Measurements from ENCODE around the gene SLC30A4. TPM values are rescaled to one million over a fixed set of nuclear protein-coding genes. Genes with fewer than 3 reads are reported as not detected.

The SLC30A4 gene
- total and polyA plus RNA-seq, 5 donors = 2.7 to 5.6 (median 5.1) TPM

DNA sequence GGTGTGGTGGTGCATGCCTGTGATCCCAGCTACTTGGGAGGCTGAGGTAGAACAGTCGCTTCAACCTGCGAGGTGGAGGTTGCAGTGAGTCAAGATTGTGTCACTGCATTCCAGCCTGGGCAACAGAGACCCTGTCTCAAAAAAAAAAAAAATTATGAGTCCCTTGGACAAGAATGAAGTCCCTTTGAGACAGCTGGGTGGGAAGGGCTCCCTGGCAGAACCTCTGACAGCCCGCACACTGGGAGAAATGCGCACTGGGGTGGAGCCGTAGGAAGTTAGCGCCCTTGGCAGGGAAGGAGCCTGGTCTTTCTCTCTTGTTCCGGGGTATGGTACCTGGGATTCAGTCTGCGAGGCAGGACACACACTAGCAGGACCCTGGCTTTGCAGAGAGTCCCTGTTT, 51.4 kb downstream of the SLC30A4 start:
- WGBS = 71% methylated on average over 8 of the region's 8 CpGs
- intact Hi-C loops (cut with DNase I) = no loop called here
- Histone ChIP-seq H3K9me3 (ENCODE audit: control insufficient read depth, low read length) (no peaks in the 10 kb centered on the region), H3K27ac (ENCODE audit: low read length) (no peak overlapping the region), H3K4me1 (ENCODE audit: control insufficient read depth, insufficient read depth, low read length) (no peaks in the 10 kb centered on the region), H3K27me3 (ENCODE audit: control insufficient read depth, insufficient read depth) (no peaks in the 10 kb centered on the region), H3K4me3 (ENCODE audit: low read length) (no peak overlapping the region)
- ATAC-seq (no peak), DNase-seq (no peak)

DNA sequence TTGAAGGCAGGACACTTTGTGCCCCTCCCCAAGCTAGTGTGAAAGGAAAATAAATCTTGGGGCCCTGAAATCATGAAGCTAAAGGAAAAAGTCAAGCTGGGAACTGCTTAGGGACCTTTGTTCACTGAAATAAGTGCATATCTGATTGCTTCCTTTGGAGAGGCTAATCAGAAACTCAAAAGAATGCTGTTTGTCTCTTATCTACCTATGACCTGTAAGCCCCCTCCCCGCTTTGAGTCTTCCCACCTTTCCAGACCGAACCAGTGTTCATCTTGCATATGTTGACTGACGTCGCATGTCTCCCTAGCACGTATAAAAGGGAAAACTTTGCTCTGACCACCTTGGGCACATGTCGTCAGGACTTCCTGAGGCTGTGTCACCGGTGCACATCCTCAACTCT, 53.1 kb downstream of the SLC30A4 start:
- ATAC-seq (no peak), DNase-seq (no peak)
- H3K4me3 ChIP-seq (ENCODE audit: low read length) = no peak overlapping the region
- H3K27me3 ChIP-seq (ENCODE audit: control insufficient read depth, insufficient read depth) = no peaks in the 10 kb centered on the region
- H3K9me3 ChIP-seq (ENCODE audit: control insufficient read depth, low read length) = no peaks in the 10 kb centered on the region
- no peaks in the 10 kb centered on the region for H3K4me1 ChIP-seq (ENCODE audit: control insufficient read depth, insufficient read depth, low read length)
- no peak overlapping the region for H3K27ac ChIP-seq (ENCODE audit: low read length)
- intact Hi-C loops (cut with DNase I) = loop anchor here in 1 of 4 donors (10.0 kb wide), 1 partner anchor 145 kb away; no protein-coding TSS in a partner anchor
- 46% methylated on average over 7 of the region's 7 CpGs for whole genome bisulfite sequencing

DNA sequence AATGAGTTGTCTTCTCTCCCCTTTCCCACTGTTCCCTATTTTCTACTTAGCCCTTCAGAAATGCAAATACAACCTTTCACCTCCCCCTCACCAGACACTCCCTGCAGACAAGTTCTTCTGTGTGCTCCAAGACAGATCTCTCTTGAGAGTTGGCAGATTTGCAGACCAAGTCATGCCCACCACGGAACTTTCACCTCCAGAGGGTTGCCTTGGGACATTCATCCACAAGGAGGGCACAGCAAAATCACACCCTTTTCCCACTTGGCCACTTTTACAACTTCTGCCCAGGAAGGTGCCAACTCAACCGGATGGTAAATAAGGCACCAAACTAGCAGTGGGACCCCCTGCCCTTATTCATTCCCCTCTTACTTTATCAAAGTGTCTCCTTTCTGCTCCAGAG, 53.5 kb downstream of the SLC30A4 start:
- intact Hi-C loops (cut with DNase I) = loop anchor here in 1 of 4 donors (10.0 kb wide), 1 partner anchor 146 kb away; no protein-coding TSS in a partner anchor
- no peaks in the 10 kb centered on the region for H3K27me3 ChIP-seq (ENCODE audit: control insufficient read depth, insufficient read depth)
- no peak for DNase-seq

DNA sequence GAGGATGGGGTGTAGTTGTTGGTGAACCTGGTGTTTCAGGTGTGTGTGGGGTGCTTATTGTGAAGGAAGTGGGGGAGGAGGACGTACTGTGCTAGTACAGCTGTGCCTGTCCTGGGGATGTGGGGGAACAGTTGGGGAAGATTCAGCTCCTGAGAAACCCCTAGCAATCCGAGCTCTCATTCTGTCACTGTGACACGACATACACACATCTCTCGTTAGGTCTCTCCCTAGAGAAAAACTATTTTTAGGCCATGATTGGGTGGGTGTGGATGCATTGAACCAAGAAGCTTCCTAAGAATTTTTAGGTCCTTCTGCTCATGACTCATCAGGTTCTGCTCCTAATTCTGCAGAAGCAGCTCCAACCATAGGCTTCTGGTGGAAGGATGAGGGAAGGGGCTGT, 54.3 kb downstream of the SLC30A4 start:
- H3K4me1 ChIP-seq (ENCODE audit: control insufficient read depth, insufficient read depth, low read length) = no peaks in the 10 kb centered on the region
- no peaks in the 10 kb centered on the region for H3K27me3 ChIP-seq (ENCODE audit: control insufficient read depth, insufficient read depth)
- ATAC-seq = no peak

More for the DNA sequence above, 53.5 kb downstream of the SLC30A4 start:
- H3K9me3 ChIP-seq (ENCODE audit: control insufficient read depth, low read length) = no peaks in the 10 kb centered on the region
- no peak overlapping the region for H3K4me3 ChIP-seq (ENCODE audit: low read length)
- H3K4me1 ChIP-seq (ENCODE audit: control insufficient read depth, insufficient read depth, low read length) = no peaks in the 10 kb centered on the region
- no peak for ATAC-seq
- no peak overlapping the region for H3K27ac ChIP-seq (ENCODE audit: low read length)
- WGBS = 25% methylated on average over 2 of the region's 2 CpGs

DNA sequence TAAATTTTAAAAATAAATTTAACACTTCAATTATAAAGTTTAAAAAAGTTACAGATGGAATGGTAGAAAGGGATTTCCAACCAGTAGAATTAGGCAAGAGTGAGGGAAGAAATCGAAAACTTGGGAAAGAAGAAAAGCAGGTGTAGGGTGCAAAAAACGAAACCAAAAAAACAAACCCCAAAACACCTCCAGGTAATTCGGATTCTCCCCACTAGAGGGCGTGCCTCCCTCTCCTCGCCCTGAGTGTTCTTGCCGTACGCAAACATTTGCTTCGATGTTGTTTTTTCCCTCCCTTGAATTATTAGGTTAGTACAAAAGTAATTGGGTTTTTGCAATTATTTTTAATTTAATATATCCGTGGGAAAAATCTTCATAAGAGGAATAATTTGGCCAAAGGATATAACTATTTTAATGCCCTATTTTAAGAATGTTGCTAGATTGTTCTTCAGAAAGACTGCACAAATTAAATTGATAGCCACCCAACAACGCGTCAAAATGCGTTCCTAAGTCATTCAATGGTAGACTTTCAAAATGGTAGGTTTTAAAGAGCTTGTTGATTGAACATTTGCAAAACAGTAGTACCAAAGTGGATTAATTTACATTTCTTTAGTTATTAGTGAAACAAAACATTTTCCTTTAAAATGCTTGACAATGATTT, 63.7 kb downstream of the SLC30A4 start:
- Histone ChIP-seq H3K4me3 (ENCODE audit: low read length) (peak overlapping the region; percentile 94), H3K9me3 (ENCODE audit: control insufficient read depth, low read length) (no peaks in the 10 kb centered on the region), H3K4me1 (ENCODE audit: control insufficient read depth, insufficient read depth, low read length) (no peaks in the 10 kb centered on the region), H3K27me3 (ENCODE audit: control insufficient read depth, insufficient read depth) (no peaks in the 10 kb centered on the region), H3K27ac (ENCODE audit: low read length) (no peak overlapping the region)
- peak; percentile 49 to 81 (median 70) for DNase-seq
- 6% methylated on average over 12 of the region's 12 CpGs for WGBS
- intact Hi-C loops (cut with DNase I) = loop anchor here in 3 of 4 donors (2.0 to 10.0 kb wide), 2 partner anchors 156 kb away; no protein-coding TSS in a partner anchor
- ATAC-seq = peak; percentile 49 to 50

More for the DNA sequence above, 54.3 kb downstream of the SLC30A4 start:
- intact Hi-C loops (cut with DNase I) = loop anchor here in 1 of 4 donors (10.0 kb wide), 1 partner anchor 147 kb away; no protein-coding TSS in a partner anchor
- H3K4me3 ChIP-seq (ENCODE audit: low read length) = no peak overlapping the region
- no peak overlapping the region for H3K27ac ChIP-seq (ENCODE audit: low read length)
- no peak for DNase-seq
- no peaks in the 10 kb centered on the region for H3K9me3 ChIP-seq (ENCODE audit: control insufficient read depth, low read length)
- 69% methylated on average over 4 of the region's 4 CpGs for WGBS

DNA sequence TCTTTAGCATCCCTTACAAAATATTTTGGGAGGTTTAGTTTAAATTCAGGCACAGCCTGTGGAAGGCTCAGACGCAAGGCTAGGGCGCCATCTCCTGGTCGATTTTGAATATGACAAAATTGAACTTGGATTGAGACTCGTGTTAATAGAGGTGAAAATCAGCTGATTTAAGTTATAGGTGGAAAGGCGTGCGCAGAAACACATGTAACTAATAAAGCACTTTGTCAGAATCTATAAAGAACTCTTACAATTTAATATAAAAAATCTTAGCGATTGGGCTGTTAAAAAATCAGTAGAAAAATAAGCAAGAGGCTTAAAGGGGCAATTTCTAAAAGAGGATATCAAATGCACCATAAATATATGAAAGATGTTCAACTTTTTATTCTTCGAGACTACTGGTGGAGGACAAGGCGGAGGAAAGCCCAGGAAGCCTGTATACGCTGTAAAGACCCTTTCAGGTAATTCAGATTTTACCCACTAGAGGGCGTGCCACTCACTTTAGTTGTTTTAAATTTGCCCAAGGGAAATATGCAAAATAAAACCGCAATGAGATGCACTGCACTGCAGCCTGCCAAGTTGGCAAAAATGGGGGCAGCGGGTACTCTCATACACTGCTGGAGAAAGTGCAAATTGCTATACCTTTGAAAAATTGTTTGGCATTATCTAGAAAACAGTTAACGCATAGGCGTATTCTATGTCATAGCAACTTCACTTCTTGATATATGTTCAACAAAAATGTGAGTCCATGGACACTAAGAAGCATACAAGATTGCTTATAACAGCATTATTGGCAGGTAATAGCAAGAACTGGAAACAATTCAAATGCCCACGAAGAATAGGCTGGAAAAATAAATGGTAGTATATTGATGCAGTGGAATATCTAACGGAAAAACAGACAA, 64.7 kb downstream of the SLC30A4 start:
- H3K9me3 ChIP-seq (ENCODE audit: control insufficient read depth, low read length) = no peaks in the 10 kb centered on the region
- H3K4me1 ChIP-seq (ENCODE audit: control insufficient read depth, insufficient read depth, low read length) = no peaks in the 10 kb centered on the region
- peak overlapping the region; percentile 94 for H3K4me3 ChIP-seq (ENCODE audit: low read length)
- intact Hi-C loops (cut with DNase I) = loop anchor here in 3 of 4 donors (2.0 to 10.0 kb wide), 2 partner anchors 157 kb away; no protein-coding TSS in a partner anchor
- DNase-seq (peak; percentile 31 to 75 (median 68)), ATAC-seq (peak; percentile 84 to 87)
- no peaks in the 10 kb centered on the region for H3K27me3 ChIP-seq (ENCODE audit: control insufficient read depth, insufficient read depth)
- under 1% methylated on average over 17 of the region's 17 CpGs for WGBS
- H3K27ac ChIP-seq (ENCODE audit: low read length) = no peak overlapping the region

DNA sequence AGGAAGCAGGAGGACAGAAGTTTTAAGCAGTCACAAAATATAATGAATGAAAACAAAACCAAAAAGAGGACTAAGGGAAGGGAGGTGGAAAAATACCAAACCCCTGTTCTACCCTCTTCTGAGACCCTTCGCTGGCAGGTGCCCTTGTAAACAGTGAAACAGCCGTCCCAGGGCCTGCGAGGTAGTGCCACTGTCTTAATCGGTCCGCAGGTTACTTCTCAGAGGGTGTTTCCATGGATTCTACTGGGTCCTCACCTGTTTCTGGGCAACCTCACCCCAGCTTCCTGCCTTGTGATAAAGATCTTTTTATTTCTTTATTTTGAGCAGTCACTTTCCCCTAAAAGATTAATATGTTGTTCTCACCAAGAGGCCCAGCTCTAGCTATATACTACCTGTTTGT, 65.3 kb downstream of the SLC30A4 start:
- 40% methylated on average over 5 of the region's 5 CpGs for WGBS
- ATAC-seq = no peak
- intact Hi-C loops (cut with DNase I) = loop anchor here in 2 of 4 donors (10.0 kb wide), 1 partner anchor 158 kb away; no protein-coding TSS in a partner anchor

DNA sequence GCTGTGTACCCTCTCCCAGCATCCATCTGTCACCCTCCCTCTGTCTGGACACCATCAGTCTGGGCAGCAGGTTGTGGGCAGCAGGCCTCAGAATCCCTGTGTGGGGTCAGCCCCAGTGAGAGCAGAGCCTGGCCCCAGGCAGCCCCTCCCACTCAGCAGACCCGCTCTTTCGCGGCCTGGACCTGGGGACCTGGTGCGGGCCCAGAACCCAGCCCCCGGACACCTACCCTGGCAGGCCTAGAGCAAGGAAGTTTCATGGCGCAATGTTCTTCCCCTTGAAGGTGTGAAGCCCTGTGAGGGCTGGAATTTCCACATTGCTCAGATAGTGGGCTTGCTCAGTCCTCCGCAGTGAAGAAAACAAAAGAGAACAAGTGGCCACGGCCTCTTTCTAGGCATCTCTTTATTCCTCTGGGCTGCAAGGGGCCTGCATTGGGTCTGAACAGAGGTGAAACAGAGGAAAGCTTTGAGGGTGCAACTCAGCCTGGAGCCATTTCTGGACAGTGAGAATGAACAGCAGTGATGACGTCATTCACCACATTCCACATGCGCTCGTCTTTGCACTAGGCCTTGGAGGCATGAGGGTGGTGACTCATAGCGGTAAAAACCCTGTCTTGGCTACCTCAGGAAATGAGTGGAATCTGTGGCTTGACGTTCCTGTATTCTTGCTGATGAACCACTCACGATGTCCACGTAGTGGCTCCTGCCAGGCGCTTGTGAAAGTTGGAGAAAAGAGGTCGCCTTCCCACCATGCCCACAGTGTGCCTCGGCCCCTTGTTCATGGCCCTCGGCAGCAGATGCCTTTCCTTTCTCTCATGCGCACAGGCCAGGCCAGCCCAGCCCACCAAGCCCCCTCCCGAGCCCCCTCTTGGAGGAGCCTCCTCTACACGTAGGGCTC, 66.1 kb downstream of the SLC30A4 start:
- peak in 1 of 3 donors; percentile 49 for DNase-seq
- Histone ChIP-seq H3K27ac (ENCODE audit: low read length) (no peak overlapping the region), H3K4me1 (ENCODE audit: control insufficient read depth, insufficient read depth, low read length) (no peaks in the 10 kb centered on the region), H3K4me3 (ENCODE audit: low read length) (no peak overlapping the region), H3K9me3 (ENCODE audit: control insufficient read depth, low read length) (no peaks in the 10 kb centered on the region), H3K27me3 (ENCODE audit: control insufficient read depth, insufficient read depth) (no peaks in the 10 kb centered on the region)
- ATAC-seq = peak; percentile 44 to 66
- intact Hi-C loops (cut with DNase I) = loop anchor here in 2 of 4 donors (10.0 kb wide), 1 partner anchor 158 kb away; no protein-coding TSS in a partner anchor
- 65% methylated on average over 22 of the region's 22 CpGs for WGBS

More for the DNA sequence above, 65.3 kb downstream of the SLC30A4 start:
- Histone ChIP-seq H3K9me3 (ENCODE audit: control insufficient read depth, low read length) (no peaks in the 10 kb centered on the region), H3K4me3 (ENCODE audit: low read length) (no peak overlapping the region), H3K27me3 (ENCODE audit: control insufficient read depth, insufficient read depth) (no peaks in the 10 kb centered on the region), H3K27ac (ENCODE audit: low read length) (no peak overlapping the region), H3K4me1 (ENCODE audit: control insufficient read depth, insufficient read depth, low read length) (no peaks in the 10 kb centered on the region)
- no peak for DNase-seq

DNA sequence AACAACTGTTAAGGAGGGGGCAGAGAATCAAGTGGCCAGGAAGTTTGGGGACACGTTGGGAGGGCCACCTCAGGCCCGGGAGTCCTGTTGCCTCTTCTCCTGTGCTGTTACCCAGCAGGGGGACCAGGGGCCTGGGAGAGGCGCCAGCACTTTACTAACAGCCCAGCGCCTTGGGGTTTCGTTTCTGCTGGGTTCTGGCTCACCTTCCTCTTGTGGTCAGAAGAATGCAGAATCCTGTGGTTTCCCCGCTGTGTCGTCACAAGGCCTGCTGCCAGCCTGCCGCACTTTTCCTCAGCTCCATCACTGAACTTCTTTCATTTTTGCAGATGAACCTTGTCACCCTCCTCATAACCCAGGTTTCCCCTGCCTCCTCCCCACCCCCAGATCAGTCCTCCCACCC, 67.7 kb downstream of the SLC30A4 start:
- DNase-seq (peak; percentile 46 to 76 (median 71)), ATAC-seq (no peak)
- Histone ChIP-seq H3K27ac (ENCODE audit: low read length) (no peak overlapping the region), H3K27me3 (ENCODE audit: control insufficient read depth, insufficient read depth) (no peaks in the 10 kb centered on the region), H3K4me1 (ENCODE audit: control insufficient read depth, insufficient read depth, low read length) (no peaks in the 10 kb centered on the region), H3K4me3 (ENCODE audit: low read length) (no peak overlapping the region), H3K9me3 (ENCODE audit: control insufficient read depth, low read length) (no peaks in the 10 kb centered on the region)
- WGBS = 43% methylated on average over 8 of the region's 8 CpGs
- intact Hi-C loops (cut with DNase I) = loop anchor here in 3 of 4 donors (2.0 to 10.0 kb wide), 2 partner anchors 22 to 160 kb away; no protein-coding TSS in a partner anchor

DNA sequence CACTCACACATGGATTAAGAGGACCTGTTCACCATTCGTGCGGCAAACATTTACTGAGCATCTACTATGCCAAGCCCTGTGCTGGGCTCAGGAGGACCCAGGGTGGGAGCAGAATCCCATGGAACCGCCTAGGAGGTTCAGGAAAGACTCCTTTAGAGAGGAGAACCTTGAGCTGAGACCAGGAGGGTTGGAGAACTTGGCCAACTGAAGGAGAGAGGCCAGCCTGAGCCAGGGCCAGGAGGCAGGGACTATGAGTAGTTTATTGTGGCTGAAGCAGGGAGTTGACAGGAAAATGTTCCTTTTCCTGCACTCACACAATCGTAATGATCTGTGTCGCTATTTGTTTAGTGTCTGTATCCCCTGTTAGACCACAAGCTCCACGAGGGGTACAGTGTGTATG, 71.3 kb downstream of the SLC30A4 start:
- Histone ChIP-seq H3K4me3 (ENCODE audit: low read length) (no peak overlapping the region), H3K27ac (ENCODE audit: low read length) (no peak overlapping the region), H3K4me1 (ENCODE audit: control insufficient read depth, insufficient read depth, low read length) (no peaks in the 10 kb centered on the region), H3K27me3 (ENCODE audit: control insufficient read depth, insufficient read depth) (no peaks in the 10 kb centered on the region), H3K9me3 (ENCODE audit: control insufficient read depth, low read length) (no peaks in the 10 kb centered on the region)
- ATAC-seq = no peak
- 82% methylated on average over 6 of the region's 6 CpGs for WGBS
- intact Hi-C loops (cut with DNase I) = loop anchor here in 2 of 4 donors (10.0 kb wide), 1 partner anchor 164 kb away; no protein-coding TSS in a partner anchor
- no peak for DNase-seq
